Measurements from ENCODE around the gene DISP3.
"Not testable (repeated sequence)": the region's sequence is repeated elsewhere in the genome, so short reads cannot be mapped to it uniquely, and the experiment has no call there.

The DISP3 gene

DNA sequence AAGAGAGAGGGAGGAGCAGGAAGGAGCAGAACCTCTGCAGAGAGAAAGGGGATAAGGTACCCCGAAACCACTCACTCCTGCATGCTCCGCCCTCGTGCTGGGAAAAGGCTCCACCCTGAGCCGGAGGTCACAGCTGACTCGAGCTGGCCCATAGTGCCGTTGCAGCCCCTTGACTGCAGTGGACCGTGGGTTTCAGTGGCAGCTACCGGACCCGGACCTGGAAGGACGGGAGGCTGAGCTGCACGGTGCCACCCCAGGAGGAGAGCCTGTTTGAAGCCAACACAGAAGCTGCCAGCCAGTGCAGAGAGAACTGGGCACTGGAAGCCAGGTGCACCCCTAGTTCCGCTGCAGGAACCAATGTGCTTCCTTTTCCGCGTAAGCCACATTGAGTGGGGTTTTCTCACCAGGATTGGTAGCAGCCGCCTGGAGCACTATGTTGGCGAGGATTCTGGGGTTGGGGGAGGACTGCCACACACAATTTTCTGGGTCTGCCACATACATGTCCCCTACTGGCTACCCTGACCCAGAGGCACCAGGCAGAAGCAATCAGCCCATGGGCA lies 91.9 kb downstream of the DISP3 start:
- DNase-seq (ENCODE audit: low spot score), result no peak
- TF ChIP-seq, protein P1, sequence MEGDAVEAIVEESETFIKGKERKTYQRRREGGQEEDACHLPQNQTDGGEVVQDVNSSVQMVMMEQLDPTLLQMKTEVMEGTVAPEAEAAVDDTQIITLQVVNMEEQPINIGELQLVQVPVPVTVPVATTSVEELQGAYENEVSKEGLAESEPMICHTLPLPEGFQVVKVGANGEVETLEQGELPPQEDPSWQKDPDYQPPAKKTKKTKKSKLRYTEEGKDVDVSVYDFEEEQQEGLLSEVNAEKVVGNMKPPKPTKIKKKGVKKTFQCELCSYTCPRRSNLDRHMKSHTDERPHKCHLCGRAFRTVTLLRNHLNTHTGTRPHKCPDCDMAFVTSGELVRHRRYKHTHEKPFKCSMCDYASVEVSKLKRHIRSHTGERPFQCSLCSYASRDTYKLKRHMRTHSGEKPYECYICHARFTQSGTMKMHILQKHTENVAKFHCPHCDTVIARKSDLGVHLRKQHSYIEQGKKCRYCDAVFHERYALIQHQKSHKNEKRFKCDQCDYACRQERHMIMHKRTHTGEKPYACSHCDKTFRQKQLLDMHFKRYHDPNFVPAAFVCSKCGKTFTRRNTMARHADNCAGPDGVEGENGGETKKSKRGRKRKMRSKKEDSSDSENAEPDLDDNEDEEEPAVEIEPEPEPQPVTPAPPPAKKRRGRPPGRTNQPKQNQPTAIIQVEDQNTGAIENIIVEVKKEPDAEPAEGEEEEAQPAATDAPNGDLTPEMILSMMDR (IDR thresholded peaks at IDR 0.05; ENCODE audit: extremely low read depth, missing control alignments), result no peak

DNA sequence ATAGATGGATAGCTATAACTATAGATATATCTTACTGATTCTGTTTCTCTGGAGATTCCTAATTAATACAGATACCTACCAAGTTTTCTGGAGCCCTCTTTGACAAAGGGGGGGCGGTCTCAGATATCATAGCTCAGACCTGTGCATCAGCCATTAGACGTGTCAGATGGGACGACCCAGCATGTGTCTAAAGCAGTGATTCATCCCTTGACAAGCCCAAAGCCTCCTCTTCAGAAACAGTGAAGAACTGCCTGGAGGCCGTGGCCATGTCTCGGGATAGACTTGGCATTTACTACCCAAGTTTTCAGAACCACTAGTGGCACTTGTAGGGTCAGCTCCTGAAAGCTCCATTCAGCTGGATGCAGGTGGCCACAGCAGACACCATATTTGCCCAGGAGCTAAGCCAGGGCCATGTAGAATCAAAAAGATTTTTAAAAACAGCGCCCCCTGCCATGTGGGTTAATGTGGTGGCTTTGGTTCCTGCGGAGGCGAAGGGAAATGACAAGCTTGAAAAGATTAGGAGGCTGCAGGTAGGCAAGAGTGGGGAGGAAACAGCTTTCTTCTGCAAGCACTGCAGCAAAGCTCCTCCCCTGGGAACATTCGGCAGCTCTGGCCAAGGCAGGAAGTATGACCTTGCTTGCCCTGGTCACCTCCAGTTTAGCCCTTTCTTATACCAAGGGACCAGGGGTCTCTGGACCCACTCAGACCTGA lies 93.1 kb downstream of the DISP3 start:
- TF ChIP-seq, protein P1 (IDR thresholded peaks at IDR 0.05; ENCODE audit: extremely low read depth, missing control alignments), result no peak
- DNase-seq (ENCODE audit: low spot score), result no peak

DNA sequence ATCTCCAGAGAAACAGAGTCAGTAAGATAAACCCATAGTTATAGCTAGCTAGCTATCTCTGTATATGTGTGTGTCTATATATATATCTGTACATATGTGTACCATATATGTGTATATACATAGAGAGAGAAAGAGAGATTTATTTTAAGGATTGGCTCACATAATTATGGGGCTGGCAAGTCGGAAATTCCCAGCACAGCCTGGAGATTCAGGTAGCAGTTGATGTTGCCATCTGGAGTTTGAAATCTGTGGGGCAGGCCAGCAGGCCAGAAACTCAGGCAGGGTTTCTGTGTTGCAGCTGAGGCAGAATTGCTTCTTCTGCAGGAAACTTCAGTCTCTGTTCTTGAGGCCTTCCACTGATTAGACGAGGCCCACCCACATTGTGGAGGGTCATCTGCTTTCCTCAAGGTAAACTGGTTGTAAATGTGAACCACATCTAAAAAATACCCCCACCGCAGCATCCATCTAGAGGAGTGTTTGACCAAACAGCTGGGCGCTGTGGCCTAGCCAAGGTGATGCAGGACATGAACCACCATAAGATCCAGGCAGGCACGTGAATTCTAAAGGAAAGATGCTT lies 94.2 kb downstream of the DISP3 start:
- TF ChIP-seq, protein P1 (IDR thresholded peaks at IDR 0.05; ENCODE audit: extremely low read depth, missing control alignments), result no peak
- no peak for DNase-seq (ENCODE audit: low spot score)

DNA sequence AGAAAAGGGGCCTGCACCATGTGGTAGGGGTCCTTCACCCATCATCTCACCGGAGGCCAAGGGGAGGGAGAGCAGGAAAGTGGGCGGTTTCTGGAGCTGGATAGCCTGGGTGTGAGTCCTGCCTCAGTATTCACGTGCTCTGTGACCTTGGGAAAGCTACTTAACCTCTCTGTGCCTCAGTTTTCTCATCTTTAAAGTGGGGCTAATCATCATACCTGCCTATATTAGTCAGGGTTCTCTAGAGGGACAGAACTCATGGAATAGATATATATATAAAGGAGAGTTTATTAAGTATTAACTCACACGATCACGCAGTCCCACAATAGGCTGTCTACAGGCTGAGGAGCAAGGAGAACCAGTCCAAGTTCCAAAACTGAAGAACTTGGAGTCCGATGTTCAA lies 96.6 kb downstream of the DISP3 start:
- no peak for DNase-seq (ENCODE audit: low spot score)
- TF ChIP-seq, protein P1 (IDR thresholded peaks at IDR 0.05; ENCODE audit: extremely low read depth, missing control alignments), result no peak

DNA sequence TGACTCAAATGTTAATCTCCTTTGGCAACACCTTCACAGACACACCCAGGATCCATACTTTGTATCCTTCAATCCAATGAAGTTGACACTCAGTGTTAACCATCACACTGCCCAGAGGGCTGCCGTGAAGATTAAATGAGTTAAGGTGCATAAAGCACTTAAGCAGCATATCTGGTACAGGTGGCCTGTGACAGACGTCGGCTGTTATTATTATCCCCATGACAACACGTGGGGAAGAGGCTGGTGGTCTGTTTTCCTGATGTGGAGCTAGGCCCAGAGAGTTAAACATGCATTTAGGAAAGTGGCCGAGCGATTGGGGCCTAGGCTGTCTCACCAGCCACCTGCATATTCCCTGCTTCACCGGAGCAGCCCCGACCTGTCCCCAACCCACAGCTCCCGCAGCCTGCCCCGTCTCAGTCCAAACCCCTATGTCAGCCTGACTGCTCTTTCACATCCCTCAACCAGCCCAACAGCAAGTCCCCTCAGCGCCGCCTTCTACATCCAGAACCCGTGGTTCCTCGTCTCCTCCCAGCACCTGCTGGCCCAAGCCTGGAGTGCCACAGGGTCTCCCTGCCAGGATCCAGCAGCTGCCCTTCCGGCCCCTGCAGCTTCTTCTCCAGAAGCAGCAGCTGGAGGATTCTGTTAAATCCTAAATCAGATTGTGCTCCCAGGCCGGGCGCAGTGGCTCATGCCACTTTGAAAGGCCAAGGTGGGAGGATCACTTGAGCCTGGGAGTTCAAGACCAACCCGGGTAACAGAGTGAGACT lies 97.3 kb downstream of the DISP3 start:
- TF ChIP-seq, protein P1 (IDR thresholded peaks at IDR 0.05; ENCODE audit: extremely low read depth, missing control alignments), result no peak
- DNase-seq (ENCODE audit: low spot score), result no peak

DNA sequence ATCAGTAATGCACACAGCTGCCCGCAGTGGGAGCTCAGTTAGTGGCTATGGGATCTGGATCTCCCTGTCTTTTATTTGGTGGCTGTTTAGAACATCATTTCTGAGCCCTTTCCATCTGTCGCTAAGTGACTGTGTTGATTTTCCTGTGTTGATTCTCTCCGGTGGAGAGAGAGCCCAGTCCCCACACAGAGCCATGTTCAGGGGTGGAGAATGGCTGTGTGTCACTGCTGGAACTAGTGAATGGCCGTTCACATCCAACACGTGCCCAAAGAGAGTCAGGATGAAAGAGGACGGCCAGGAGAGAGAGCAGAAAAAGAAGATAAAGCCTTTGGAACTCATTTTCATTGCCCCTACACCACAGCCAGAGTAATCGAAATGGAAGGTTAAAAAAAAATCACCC lies 99.0 kb downstream of the DISP3 start:
- TF ChIP-seq, protein P1 (IDR thresholded peaks at IDR 0.05; ENCODE audit: extremely low read depth, missing control alignments), result no peak
- DNase-seq (ENCODE audit: low spot score), result no peak

DNA sequence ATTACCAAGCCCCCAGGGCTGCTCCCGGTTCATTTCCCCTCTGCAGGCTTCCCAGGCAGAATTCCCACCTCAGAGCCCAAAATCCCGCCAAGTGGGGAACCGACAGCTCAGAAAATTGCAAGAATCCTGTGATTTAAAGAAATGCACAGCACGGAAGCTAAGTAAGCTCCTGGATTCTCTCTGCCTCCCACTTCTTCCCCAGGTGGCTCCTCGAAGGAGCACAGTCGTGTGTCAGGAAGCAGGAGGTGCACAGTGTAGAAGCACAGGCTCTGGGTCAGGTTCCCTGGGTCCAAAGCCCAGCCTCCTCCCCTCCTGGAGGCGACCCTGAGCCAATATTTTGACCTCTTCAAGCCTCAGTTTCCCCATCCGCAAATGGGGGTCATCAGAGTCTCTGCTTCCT lies 100.6 kb downstream of the DISP3 start:
- TF ChIP-seq, protein P1 (IDR thresholded peaks at IDR 0.05; ENCODE audit: extremely low read depth, missing control alignments), result no peak
- DNase-seq (ENCODE audit: low spot score), result no peak

DNA sequence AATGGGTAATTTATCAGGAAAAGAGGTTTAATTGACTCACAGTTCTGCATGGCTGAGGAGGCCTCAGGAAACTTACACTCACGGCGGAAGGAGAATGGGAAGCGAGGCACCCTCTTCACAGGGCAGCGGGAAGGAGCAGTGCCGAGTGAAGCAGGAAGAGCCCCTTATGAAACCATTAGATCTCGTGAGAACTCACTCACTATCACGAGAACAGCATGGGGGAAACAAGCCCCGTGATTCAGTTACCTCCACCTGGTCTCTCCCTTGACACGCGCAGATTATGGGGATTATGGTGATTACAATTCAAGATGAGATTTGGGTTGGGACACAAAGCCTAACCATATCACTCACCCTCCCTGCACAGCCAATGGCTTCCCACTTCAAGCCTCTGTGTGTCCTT lies 101.1 kb downstream of the DISP3 start:
- not testable (repeated sequence) for DNase-seq (ENCODE audit: low spot score)
